HT1080 (cell line): Measurements from ENCODE around the gene CFAP410. TPM values are rescaled to one million over a fixed set of nuclear protein-coding genes. Genes with fewer than 3 reads are reported as not detected.

Experiments
- DNase-seq: peaks from one replicate; pipeline ENCODE4 v3.0.0-alpha.2; 2015; ENCODE audit warnings: low read depth
- total RNA-seq: library from RNA; depleted of rRNA; stranded (reverse); fragments of >200 nt; shearing (Covaris generic); gene quantifications from 2 replicates; pipeline ENCODE4 v1.2.3, GENCODE V29; 2014

Gene CFAP410
- total RNA-seq, 1 experiment from 2014 or later, result 4.2 TPM

GRCh38 chr21:44331650-44332307 is 7.4 kb downstream of the CFAP410 start:
- DNase-seq, result no peak

GRCh38 chr21:44331209-44331608 is 8.0 kb downstream of the CFAP410 start:
- no peak for DNase-seq

GRCh38 chr21:44330698-44331097 is 8.5 kb downstream of the CFAP410 start:
- no peak for DNase-seq

GRCh38 chr21:44329971-44330681 is 9.1 kb downstream of the CFAP410 start:
- no peak for DNase-seq

GRCh38 chr21:44329086-44329889 is 9.9 kb downstream of the CFAP410 start:
- no peak for DNase-seq

GRCh38 chr21:44328242-44328895 is 10.8 kb downstream of the CFAP410 start:
- DNase-seq, result no peak

GRCh38 chr21:44327603-44327974 is 11.6 kb downstream of the CFAP410 start:
- DNase-seq, result no peak

- DNase-seq, result no peak
These were observed 12.2 kb downstream of the CFAP410 start for GRCh38 chr21:44326716-44327602.

GRCh38 chr21:44326272-44326647 is 12.9 kb downstream of the CFAP410 start:
- no peak for DNase-seq

- DNase-seq, result no peak
These were observed 13.6 kb downstream of the CFAP410 start for GRCh38 chr21:44325386-44326271.

GRCh38 chr21:44324854-44325107 is 14.4 kb downstream of the CFAP410 start:
- DNase-seq, result no peak

GRCh38 chr21:44324106-44324853 is 14.9 kb downstream of the CFAP410 start:
- DNase-seq, result no peak

GRCh38 chr21:44323591-44323990 is 15.6 kb downstream of the CFAP410 start:
- DNase-seq, result no peak

- DNase-seq, result no peak
These were observed 16.4 kb downstream of the CFAP410 start for GRCh38 chr21:44322621-44323325.

GRCh38 chr21:44321846-44322450 is 17.2 kb downstream of the CFAP410 start:
- DNase-seq, result no peak

GRCh38 chr21:44320847-44321246 is 18.3 kb downstream of the CFAP410 start:
- no peak for DNase-seq

GRCh38 chr21:44319407-44320065 is 19.7 kb downstream of the CFAP410 start:
- no peak for DNase-seq
